Mammary epithelial cell (primary cell): Measurements from ENCODE around the gene ZNF326.

Source experiments
- EZH2 ChIP-seq: IDR thresholded peaks from 2 replicates; pipeline ENCODE4 v1.6.1; 2012; ENCODE audit warnings: low read length, inconsistent platforms, borderline replicate concordance
- TF ChIP-seq, protein P1 (sequence below), 2 donors: IDR thresholded peaks in 1 of 2; conservative IDR thresholded peaks in 1 of 2; 2 replicates each; pipeline ENCODE4 v1.5.1; 2011 to 2012; ENCODE audit warnings: inconsistent platforms in 2 of 2, low read length in 2 of 2, mild to moderate bottlenecking in 2 of 2, control low read depth in 1 of 2, low read depth in 1 of 2; ENCODE audit not compliant: insufficient read depth in 1 of 2; ENCODE audit errors: extremely low read depth in 1 of 2

DNA sequence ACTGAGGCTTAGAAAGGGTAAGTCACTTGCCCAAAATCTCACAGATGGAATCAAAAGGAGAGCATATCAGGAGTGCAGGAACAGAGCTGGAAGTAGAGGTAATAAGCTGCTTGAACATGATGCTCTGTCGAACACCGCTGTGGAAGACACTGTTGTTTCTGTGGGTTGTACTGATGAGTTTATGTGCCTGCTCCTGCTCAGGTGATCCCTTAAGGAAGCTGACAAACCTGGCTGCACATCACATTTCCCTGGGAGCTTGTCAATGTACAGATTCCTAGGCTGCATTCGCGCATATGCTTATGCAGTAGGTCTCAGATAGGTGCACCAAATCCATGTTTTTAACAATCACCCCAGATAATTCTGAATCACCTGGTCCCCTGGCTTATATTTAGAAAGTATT is 79.7 kb downstream of the ZNF326 start:
- TF ChIP-seq, protein P1, sequence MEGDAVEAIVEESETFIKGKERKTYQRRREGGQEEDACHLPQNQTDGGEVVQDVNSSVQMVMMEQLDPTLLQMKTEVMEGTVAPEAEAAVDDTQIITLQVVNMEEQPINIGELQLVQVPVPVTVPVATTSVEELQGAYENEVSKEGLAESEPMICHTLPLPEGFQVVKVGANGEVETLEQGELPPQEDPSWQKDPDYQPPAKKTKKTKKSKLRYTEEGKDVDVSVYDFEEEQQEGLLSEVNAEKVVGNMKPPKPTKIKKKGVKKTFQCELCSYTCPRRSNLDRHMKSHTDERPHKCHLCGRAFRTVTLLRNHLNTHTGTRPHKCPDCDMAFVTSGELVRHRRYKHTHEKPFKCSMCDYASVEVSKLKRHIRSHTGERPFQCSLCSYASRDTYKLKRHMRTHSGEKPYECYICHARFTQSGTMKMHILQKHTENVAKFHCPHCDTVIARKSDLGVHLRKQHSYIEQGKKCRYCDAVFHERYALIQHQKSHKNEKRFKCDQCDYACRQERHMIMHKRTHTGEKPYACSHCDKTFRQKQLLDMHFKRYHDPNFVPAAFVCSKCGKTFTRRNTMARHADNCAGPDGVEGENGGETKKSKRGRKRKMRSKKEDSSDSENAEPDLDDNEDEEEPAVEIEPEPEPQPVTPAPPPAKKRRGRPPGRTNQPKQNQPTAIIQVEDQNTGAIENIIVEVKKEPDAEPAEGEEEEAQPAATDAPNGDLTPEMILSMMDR (conservative IDR thresholded peaks at IDR 0.05 in 1 of 2, IDR thresholded peaks at IDR 0.05 in 1 of 2; ENCODE audit: extremely low read depth in 1 of 2, insufficient read depth in 1 of 2, low read depth in 1 of 2, low read length in 2 of 2), result no peak
- TF ChIP-seq EZH2, result no peak
